GM21825 (cell line): ENCODE data around the gene ELAVL1.
"Not testable (repeated sequence)": the region's sequence is repeated elsewhere in the genome, so short reads cannot be mapped to it uniquely, and the experiment has no call there.

ENCODE experiments used
- ATAC-seq: cut with Tn5 transposase; IDR thresholded peaks from one replicate; pipeline ENCODE4 v1.9.1; 2021; ENCODE audit warnings: mild to moderate bottlenecking, moderate library complexity; ENCODE audit not compliant: unreplicated experiment

ELAVL1 gene

GRCh38 chr19:7943444-7944176, 61.8 kb downstream of the ELAVL1 start, which contains the start of gene TIMM44:
Gene TIMM44 (minus strand): TSS chr19:7943666. CDS start chr19:7943651, 15 bp downstream.
- peak; percentile 88 for ATAC-seq

DNA sequence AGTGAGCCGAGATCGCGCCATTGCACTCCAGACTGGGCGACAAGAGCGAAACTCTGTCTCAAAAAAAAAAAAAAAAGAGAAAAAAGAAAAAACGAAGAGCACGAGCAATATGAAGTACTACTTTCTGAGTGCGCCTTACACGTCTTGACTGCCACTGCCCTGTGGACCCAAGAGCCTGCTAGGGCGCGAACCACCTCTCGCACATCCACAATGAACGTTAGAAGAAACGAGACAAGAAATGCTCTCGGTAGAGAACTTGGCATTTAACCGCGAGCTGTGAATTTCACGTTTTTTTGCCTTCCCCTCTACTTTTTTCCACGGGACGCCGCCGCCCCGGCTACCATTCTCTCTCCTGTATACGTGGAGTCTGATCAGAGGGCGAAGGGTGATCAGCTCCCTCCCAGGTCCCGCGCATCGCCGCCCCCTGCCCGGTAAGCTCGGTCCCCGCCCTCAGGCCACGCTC, 62.4 kb downstream of the ELAVL1 start:
- no peak for ATAC-seq

GRCh38 chr19:7941895-7942596, 63.4 kb downstream of the ELAVL1 start:
- ATAC-seq = no peak

GRCh38 chr19:7940841-7941240, 64.6 kb downstream of the ELAVL1 start:
- no peak for ATAC-seq

DNA sequence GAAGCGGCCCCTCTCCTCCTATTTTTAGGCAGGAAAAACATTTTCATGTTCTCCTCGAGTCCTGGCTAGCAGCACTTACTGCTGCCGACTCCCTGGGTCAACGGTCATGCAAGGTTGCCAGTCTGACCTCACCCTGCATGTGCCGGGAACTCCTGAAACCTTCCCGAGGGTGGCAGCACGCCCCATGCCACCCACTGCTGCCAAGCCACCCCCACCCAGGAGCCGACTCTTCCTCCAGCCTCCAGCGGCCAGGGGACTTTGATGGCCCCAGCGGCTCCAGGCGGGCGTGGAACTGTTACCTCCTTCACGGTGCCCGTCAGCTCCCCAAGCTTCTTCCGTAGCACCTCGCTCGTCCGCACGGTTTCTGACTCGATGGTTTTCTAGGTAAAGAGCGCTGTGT, 70.7 kb downstream of the ELAVL1 start:
- ATAC-seq = no peak

DNA sequence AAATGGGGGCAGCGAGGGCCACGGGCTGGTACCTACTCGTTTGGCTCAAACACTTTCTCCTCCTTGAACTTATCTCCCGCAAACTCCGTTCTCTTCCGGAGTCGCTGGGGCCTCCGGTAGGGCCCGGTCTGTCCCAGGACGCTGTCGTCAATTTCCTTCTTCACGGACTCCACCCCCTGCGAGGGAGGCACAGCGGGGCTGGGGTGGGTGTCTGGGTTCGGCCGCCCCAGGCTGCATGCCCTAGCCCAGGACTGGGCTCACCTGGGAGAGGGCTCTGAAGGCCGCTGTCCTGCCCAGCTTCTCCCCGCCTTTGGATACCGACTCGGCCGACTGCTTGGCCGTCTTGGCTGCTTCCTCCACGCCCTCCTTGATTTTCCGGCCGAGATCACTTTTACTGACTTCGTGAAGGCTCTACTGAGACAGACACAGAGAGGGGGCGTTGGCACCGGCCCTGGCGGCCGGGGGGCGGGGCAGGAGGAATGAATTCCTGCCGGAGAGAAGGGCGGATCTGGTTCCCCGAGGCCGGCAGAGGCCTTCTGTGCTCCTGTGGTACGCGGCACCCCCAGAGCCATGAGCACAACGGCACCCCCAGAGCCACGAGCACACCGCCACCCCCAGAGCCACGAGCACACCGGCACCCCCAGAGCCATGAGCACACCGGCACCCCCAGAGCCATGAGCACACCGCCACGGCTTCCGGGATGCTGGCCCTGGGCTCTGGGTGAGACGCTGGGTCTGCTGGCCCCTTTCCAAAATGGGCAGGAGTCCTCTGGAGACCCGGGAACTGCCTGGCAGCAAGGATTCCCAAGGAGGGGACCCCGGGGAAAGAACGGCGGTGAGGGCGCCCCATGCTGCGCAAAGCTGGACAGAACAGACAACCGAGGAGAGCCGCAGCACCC, 71.4 kb downstream of the ELAVL1 start:
- no peak for ATAC-seq

GRCh38 chr19:7933411-7933810, 72.0 kb downstream of the ELAVL1 start:
- no peak for ATAC-seq

- ATAC-seq = no peak
These were observed 72.5 kb downstream of the ELAVL1 start for GRCh38 chr19:7932930-7933300.

GRCh38 chr19:7932276-7932929, 73.0 kb downstream of the ELAVL1 start:
- ATAC-seq = no peak

- ATAC-seq = no peak
These were observed 74.0 kb downstream of the ELAVL1 start for GRCh38 chr19:7931221-7932061.

- no peak for ATAC-seq
These were observed 74.7 kb downstream of the ELAVL1 start for GRCh38 chr19:7930765-7931164.

- ATAC-seq = not testable (repeated sequence)
These were observed 75.4 kb downstream of the ELAVL1 start for GRCh38 chr19:7930030-7930429.

DNA sequence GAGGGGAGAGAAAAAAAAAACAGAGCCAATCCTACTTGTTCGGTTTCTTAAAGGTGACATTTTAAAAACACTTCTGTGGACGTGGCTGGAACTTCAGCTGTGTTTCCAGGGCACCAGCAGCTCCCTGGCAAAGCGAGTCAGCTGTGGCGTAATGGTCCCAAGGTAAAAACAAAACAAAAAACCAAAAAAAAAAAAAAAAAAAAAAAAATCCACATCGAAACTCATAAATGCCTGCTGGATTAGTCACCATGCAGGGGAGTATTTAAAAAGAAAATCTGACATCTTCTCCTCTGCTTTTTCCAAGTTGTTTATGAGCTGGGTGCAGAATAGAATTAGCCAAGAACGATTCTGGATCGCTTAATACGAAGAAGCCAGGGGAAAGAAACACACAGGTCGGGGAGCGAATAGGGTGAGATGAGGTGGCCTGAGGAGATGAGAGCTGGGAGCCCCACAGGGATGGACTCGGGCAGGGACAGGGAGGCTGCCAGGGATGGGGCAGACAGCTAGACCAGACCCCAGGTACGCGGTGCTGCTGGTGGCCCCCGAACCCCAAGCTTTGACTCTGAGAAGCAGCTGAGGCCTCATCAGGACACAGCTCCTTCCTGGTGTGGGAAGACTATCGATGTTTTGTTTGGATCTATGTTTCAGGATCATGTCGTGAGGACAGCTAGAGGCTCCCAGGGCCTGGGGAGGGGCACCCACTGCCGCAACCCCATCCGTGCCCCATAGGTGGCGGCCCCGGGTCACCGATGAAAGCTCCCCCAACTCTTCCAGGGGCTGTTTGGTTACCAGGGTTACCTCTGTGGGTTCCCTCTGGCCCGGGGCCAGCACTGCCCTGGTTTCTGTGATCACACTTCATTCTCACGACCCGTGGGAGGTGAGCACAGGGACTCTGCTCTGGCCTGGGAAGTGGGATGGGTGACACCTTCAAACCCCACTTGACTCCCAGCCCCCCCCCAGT, 76.4 kb downstream of the ELAVL1 start:
- ATAC-seq = no peak

- no peak for ATAC-seq
These were observed 77.1 kb downstream of the ELAVL1 start for GRCh38 chr19:7928334-7928706.

DNA sequence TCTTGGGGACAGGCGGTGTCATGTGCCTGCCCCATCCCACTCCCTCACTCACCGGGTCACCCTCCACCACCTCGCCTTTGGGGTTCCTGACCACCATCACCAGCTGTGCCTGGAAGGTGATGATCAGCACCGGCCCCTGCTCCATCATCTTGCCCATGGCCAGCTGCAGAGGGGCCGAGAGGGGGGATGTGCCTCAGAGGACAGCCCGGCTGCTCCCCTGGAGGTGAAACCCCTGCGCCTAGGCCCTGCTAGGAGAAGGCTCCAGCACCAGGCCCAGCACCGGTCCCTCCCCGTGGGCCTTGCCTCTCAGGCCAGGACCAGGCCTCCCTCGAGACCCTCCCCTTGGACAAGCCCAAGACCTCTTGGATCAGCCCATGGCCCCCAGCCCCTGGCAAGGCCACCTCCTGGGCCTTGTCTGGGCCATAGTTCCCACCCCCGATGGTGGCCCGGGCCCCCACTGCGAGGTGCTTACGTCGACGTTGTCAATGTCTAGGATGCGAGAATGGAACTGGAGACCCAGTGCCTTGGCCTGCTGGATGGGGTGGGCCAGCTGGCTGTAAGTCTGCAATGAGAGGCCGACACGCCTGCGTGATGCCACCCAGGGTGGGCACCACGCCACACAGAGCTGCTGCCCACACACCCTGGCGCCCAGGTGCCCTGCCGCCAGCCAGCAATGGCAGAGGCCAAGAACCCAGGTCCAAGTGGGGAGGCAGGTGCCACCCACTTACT, 77.7 kb downstream of the ELAVL1 start:
- ATAC-seq = no peak

DNA sequence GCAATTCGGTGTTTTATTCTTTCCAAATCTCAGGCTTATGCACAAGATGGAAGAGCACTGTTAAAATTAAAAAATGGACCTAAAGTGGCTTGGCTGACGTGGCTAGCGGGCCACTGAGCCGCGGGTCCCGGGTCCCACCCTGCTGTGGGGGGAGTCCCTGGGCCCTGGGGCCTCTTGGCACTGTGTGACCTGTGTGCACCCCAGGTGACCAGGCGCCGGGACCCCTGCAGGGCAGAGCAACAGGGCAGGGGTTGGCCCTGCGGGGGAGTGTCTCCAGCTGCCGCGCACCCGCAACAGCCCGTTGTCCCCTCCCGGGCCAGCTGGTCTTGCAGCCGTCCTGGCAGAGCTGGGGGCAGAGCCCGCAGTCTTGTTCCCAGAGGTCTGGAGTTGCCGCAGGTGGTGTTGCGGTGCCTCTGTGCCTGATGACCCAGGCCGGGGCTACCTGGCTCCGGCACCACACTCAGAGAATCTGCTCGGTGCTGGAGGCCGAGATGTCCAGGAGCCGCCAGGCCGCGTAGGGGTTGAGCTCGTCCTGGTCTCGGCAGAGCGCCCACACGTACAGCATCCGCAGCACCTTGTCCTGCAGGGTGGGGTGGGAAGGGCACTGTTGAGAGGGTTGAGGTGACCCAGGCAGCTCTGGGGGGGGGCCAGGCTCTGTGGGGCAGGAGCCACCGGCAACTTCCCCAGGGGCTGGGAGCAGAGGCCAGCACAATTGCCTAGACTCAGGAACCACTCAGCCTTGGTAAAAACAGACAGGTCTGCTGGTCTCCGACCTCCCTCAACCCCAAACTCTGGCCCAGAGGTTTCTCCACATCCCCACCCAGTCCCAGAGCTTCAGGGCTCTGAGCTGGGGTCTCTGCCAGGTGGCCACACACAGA, 78.5 kb downstream of the ELAVL1 start:
- no peak for ATAC-seq

- ATAC-seq = no peak
These were observed 79.3 kb downstream of the ELAVL1 start, which contains the start of gene CTXN1 for GRCh38 chr19:7926021-7926726. Gene CTXN1 (minus strand): TSS chr19:7926135. CDS start chr19:7925538, 597 bp downstream.
